Ectodermal cell (in vitro differentiated cells): Measurements from ENCODE around the gene ATOH7.

ENCODE experiments used
- H3K27ac ChIP-seq: 2 replicates; pipeline ENCODE4 v1.7.0; 2013; ENCODE audit warnings: mild to moderate bottlenecking, low read depth, low read length; ENCODE audit not compliant: insufficient read depth, poor library complexity, severe bottlenecking
- H3K27me3 ChIP-seq: 2 replicates; pipeline ENCODE4 v1.7.0; 2013; ENCODE audit warnings: mild to moderate bottlenecking, low read length; ENCODE audit not compliant: insufficient read depth, control insufficient read depth, poor library complexity, severe bottlenecking
- H3K36me3 ChIP-seq: one replicate; pipeline ENCODE4 v1.7.0; 2013; ENCODE audit warnings: low read length; ENCODE audit not compliant: control insufficient read depth, insufficient read depth
- H3K4me1 ChIP-seq: one replicate; pipeline ENCODE4 v1.7.0; 2013; ENCODE audit warnings: low read length; ENCODE audit not compliant: control insufficient read depth, insufficient read depth
- H3K4me3 ChIP-seq: 2 replicates; pipeline ENCODE4 v1.7.0; 2013; ENCODE audit warnings: low read depth, low read length, control low read depth; ENCODE audit not compliant: insufficient read depth
- H3K9me3 ChIP-seq: 2 replicates; pipeline ENCODE4 v1.7.0; 2013; ENCODE audit warnings: mild to moderate bottlenecking, low read length, moderate library complexity; ENCODE audit not compliant: control insufficient read depth
- WGBS, 2 experiments: methylation state at CpG; one replicate each; pipeline ENCODE4 v1.1.7; 2013; ENCODE audit warnings: missing lambda C conversion rate in 2 of 2; 5-methylcytosine and 5-hydroxymethylcytosine counted together

ATOH7 gene

DNA sequence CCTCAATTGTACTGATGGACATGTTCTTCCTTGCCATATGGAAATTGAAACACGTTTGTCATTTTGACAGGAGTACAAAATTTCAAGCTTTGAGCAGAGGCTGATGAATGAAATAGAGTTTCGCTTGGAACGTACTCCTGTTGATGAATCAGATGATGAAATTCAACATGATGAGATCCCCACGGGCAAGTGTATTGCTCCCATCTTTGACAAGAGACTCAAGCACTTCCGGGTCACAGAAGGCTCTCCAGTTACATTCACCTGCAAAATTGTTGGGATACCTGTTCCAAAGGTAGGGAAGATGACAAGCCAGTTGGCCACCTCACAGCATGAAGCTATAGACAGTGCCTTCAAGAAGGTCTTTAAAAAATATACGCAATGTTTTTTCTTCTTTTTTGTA lies 43.1 kb downstream of the ATOH7 start:
- Histone ChIP-seq H3K4me3 (no peak overlapping the region), H3K27ac (no peak overlapping the region), H3K4me1 (no peaks in the 10 kb centered on the region), H3K27me3 (no peaks in the 10 kb centered on the region), H3K9me3 (no peaks in the 10 kb centered on the region), H3K36me3 (no peaks in the 10 kb centered on the region)
- WGBS, 2 experiments: 94 to 95% methylated on average over 6 of the region's 6 CpGs

DNA sequence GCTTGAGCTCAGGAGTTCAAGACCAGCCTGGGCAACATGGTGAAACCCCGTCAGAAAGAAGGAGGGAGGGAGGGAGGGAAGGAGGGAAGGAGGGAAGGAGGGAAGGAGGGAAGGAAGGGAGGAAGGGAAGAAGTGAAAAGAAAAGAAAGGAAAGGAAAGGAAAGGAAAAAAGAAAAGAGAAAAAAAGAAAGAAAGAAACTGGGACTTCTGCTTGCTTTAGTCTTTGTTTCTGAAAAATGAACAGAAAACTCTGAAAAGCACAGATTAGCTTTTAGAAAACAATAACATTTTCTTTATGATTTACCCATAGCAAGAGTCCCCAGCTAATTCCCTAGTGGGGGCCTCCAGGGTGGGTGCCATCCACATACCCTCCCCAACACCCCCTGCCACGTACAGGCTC lies 46.8 kb downstream of the ATOH7 start:
- Histone ChIP-seq H3K27me3 (no peaks in the 10 kb centered on the region), H3K4me3 (no peak overlapping the region), H3K36me3 (no peaks in the 10 kb centered on the region), H3K9me3 (no peaks in the 10 kb centered on the region), H3K4me1 (no peaks in the 10 kb centered on the region), H3K27ac (no peak overlapping the region)
- WGBS, 2 experiments: 85 to 87% methylated on average over 2 of the region's 2 CpGs

GRCh38 chr10:68184546-68184945 lies 47.4 kb downstream of the ATOH7 start:
- no peaks in the 10 kb centered on the region for H3K27me3 ChIP-seq
- 87 to 89% methylated on average over 7 of the region's 7 CpGs for WGBS, 2 experiments
- no peaks in the 10 kb centered on the region for H3K4me1 ChIP-seq
- H3K27ac ChIP-seq: no peak overlapping the region
- no peak overlapping the region for H3K4me3 ChIP-seq
- H3K36me3 ChIP-seq: no peaks in the 10 kb centered on the region
- H3K9me3 ChIP-seq: no peaks in the 10 kb centered on the region
